MCF 10A (cell line): ENCODE results near the gene HBE1. TPM values are rescaled to one million over a fixed set of nuclear protein-coding genes. Genes with fewer than 3 reads are reported as not detected.
"Not testable (repeated sequence)": the region's sequence is repeated elsewhere in the genome, so short reads cannot be mapped to it uniquely, and the experiment has no call there.

Source experiments
- BruUV-seq: library from RNA; stranded (reverse); fragments of 400-500 nt; replicated peaks from 2 replicates; lab custom pipeline; 2021; lab: Mats Ljungman, UMichigan
- CTCF ChIA-PET: fragments of 300-600 bp; sonication (Branson Sonifier 250); formaldehyde crosslinking; extraction: SDS; loops from one replicate; lab custom pipeline; 2021; ENCODE audit warnings: antibody characterized with exemption, inconsistent platforms; lab: Yijun Ruan, JAX
- POLR2A ChIA-PET: fragments of 300-600, 350-650 bp; sonication (Branson Sonifier 250); formaldehyde crosslinking; extraction: SDS; loops from one replicate; lab custom pipeline; 2020; ENCODE audit warnings: antibody characterized with exemption, inconsistent platforms; lab: Yijun Ruan, JAX
- DNase-seq: peaks from one replicate; pipeline ENCODE4 v3.0.0-alpha.2; 2018; ENCODE audit not compliant: unreplicated experiment
- H3K27ac Mint-ChIP-seq: one replicate; pipeline ENCODE4 v1.8.0; 2022; ENCODE audit warnings: mild to moderate bottlenecking, low read depth, mixed read lengths; ENCODE audit not compliant: unreplicated experiment
- H3K27me3 Mint-ChIP-seq: one replicate; pipeline ENCODE4 v1.8.0; 2022; ENCODE audit warnings: mixed read lengths; ENCODE audit not compliant: insufficient read depth, unreplicated experiment
- H3K36me3 Mint-ChIP-seq: one replicate; pipeline ENCODE4 v1.8.0; 2022; ENCODE audit warnings: mild to moderate bottlenecking, moderate library complexity, mixed read lengths; ENCODE audit not compliant: insufficient read depth, unreplicated experiment
- H3K4me1 Mint-ChIP-seq: one replicate; pipeline ENCODE4 v1.8.0; 2022; ENCODE audit warnings: mixed read lengths; ENCODE audit not compliant: insufficient read depth, unreplicated experiment
- H3K4me3 Mint-ChIP-seq: one replicate; pipeline ENCODE4 v1.8.0; 2022; ENCODE audit warnings: mild to moderate bottlenecking, moderate library complexity, mixed read lengths; ENCODE audit not compliant: unreplicated experiment
- H3K9me3 Mint-ChIP-seq: one replicate; pipeline ENCODE4 v1.8.0; 2022; ENCODE audit warnings: mixed read lengths; ENCODE audit not compliant: unreplicated experiment
- intact Hi-C: fragments of 100-400 bp; cut with micrococcal nuclease; formaldehyde crosslinking; loops from 2 replicates; pipeline ENCODE4 v1.14.1; 2022
- total RNA-seq: library from RNA; stranded (reverse); gene quantifications from 2 replicates; pipeline ENCODE4 v1.2.3, GENCODE V29; 2022
- TF ChIP-seq, protein P1 (sequence below): fragments of 200-600 bp; IDR thresholded peaks from one replicate; pipeline ENCODE4 v1.8.0; 2022; ENCODE audit warnings: antibody characterized with exemption, mild to moderate bottlenecking; ENCODE audit not compliant: unreplicated experiment

The HBE1 gene
- total RNA-seq, 1 experiment from 2014 or later, result not detected

DNA sequence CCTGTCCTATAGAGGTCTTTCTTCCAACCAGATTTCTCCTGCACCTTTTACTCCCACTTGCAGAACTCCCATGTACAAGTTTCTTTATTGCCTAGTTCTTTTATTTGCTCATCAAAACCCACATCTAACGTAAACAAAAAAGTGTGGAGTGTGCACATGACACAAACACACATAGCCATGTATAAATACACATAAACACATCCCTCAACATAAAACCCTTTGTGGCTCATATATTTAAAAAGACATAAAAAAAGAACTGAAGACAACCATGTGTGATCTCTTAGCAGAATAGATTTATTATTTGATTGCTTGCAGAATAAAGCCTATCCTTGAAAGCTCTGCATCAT is 16.9 kb downstream of the HBE1 start:
- BruUV-seq, result no TSS peak
- Mint-ChIP-seq H3K27me3 (peaks cover 22% of the 10 kb centered on the region), H3K36me3 (no peaks in the 10 kb centered on the region), H3K4me3 (no peak overlapping the region), H3K4me1 (peaks cover 12% of the 10 kb centered on the region), H3K9me3 (no peaks in the 10 kb centered on the region), H3K27ac (no peak overlapping the region)
- ChIA-PET CTCF (no interaction called here), POLR2A (no interaction called here)
- intact Hi-C loops, result no loop called here
- no peak for DNase-seq
- TF ChIP-seq, protein P1, sequence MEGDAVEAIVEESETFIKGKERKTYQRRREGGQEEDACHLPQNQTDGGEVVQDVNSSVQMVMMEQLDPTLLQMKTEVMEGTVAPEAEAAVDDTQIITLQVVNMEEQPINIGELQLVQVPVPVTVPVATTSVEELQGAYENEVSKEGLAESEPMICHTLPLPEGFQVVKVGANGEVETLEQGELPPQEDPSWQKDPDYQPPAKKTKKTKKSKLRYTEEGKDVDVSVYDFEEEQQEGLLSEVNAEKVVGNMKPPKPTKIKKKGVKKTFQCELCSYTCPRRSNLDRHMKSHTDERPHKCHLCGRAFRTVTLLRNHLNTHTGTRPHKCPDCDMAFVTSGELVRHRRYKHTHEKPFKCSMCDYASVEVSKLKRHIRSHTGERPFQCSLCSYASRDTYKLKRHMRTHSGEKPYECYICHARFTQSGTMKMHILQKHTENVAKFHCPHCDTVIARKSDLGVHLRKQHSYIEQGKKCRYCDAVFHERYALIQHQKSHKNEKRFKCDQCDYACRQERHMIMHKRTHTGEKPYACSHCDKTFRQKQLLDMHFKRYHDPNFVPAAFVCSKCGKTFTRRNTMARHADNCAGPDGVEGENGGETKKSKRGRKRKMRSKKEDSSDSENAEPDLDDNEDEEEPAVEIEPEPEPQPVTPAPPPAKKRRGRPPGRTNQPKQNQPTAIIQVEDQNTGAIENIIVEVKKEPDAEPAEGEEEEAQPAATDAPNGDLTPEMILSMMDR, result no peak

DNA sequence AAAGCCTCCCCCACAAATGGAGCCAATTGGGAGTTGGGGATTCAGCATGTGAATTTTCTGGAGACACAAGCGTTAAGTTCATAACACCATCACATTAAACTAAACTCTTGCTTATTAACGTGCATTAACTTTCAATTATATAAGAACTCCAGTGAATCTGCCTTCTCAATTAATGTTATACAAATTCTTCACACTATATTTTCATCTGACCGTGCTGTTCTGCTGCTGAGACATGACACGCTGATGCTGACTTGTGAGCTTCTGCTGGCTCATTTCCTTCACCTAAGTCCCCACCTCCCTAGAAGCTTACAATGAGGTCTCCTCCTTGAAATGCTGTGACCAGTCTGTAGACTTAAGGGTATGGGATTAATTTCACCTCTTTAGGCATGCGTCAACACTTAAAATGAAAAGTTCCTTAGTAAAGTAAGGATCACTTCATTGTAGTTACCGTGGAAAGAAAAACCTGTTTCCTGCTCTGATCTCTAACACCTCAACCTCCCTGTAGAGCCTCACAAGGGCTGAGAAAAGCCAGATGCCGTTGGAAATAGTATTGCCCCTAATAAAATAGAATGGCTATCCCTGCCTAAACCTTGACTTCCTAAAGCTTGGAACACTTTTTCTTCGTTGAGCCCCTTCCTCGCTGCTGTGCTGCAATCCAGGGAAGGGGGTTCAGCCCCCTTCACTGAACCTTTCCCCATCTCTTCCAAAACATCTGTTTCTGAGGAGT is 17.4 kb downstream of the HBE1 start:
- CTCF ChIA-PET, result no interaction called here
- intact Hi-C loops, result no loop called here
- peaks cover 12% of the 10 kb centered on the region for H3K4me1 Mint-ChIP-seq
- no peak for DNase-seq
- POLR2A ChIA-PET, result no interaction called here
- H3K36me3 Mint-ChIP-seq, result no peaks in the 10 kb centered on the region
- TF ChIP-seq, protein P1, result no peak
- peaks cover 27% of the 10 kb centered on the region for H3K27me3 Mint-ChIP-seq
- no peaks in the 10 kb centered on the region for H3K9me3 Mint-ChIP-seq
- H3K27ac Mint-ChIP-seq, result no peak overlapping the region
- H3K4me3 Mint-ChIP-seq, result no peak overlapping the region
- no TSS peak for BruUV-seq

DNA sequence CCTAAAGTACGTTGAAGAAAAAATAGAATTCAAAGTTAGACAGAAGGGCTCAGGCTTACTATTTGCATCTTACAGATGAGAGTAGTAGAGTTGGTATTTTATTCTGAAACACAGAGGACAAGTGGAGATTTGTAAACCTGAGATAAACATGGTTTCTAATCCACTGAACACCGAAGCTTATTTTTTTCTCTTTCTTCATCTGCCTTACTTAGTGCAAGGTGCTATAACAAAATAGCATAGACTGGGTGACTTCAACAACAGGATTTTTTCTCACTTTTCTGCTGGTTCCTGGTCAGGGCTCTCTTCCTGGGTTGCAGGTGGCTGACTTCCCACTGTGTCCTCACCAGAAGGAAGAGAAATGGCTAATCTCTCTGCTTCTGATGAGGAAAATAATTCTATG is 18.0 kb downstream of the HBE1 start:
- no peak for DNase-seq
- Mint-ChIP-seq H3K4me1 (peaks cover 12% of the 10 kb centered on the region), H3K27me3 (peaks cover 33% of the 10 kb centered on the region), H3K4me3 (no peak overlapping the region), H3K9me3 (no peaks in the 10 kb centered on the region), H3K36me3 (no peaks in the 10 kb centered on the region), H3K27ac (no peak overlapping the region)
- CTCF ChIA-PET, result no interaction called here
- BruUV-seq, result no TSS peak
- intact Hi-C loops, result no loop called here
- TF ChIP-seq, protein P1, result no peak
- POLR2A ChIA-PET, result no interaction called here

DNA sequence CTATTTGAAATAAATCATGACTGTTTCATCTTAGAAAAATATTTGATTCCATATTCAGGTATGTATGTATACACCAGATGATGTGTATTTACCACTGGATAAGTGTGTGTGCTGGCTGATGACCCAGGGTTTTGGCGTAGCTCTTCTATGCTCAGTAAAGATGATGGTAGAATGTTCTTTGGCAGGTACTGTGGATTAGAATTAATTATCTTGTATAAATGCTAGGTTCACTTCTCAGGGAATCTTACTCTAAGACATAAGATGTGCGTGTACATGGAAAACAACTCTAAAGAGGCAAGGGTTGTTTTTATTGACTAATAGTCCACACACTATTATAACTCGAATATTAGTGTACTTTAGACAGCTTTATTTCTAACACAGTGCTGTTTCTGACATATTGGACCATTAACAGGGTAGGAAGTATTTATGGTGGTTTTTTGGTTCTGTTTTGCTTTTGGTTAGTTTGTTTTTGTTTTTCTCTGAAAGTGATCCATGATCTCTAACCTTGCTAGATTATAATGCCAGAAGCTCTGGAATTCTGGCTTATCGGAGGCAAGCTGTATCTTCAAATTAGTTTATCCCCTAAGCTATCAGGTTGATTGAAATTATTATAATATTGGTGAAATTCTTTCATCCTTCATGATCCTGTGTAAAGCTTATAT is 19.1 kb downstream of the HBE1 start:
- Mint-ChIP-seq H3K4me1 (peaks cover 12% of the 10 kb centered on the region), H3K9me3 (no peaks in the 10 kb centered on the region), H3K27me3 (peaks cover 44% of the 10 kb centered on the region), H3K27ac (no peak overlapping the region), H3K4me3 (no peak overlapping the region), H3K36me3 (no peaks in the 10 kb centered on the region)
- ChIA-PET CTCF (interaction anchor here (0.7 kb wide), 1 partner anchor 132 kb away, joined by 4 read pairs; no protein-coding TSS in a partner anchor), POLR2A (no interaction called here)
- no TSS peak for BruUV-seq
- TF ChIP-seq, protein P1, result no peak
- no peak for DNase-seq
- intact Hi-C loops, result no loop called here

DNA sequence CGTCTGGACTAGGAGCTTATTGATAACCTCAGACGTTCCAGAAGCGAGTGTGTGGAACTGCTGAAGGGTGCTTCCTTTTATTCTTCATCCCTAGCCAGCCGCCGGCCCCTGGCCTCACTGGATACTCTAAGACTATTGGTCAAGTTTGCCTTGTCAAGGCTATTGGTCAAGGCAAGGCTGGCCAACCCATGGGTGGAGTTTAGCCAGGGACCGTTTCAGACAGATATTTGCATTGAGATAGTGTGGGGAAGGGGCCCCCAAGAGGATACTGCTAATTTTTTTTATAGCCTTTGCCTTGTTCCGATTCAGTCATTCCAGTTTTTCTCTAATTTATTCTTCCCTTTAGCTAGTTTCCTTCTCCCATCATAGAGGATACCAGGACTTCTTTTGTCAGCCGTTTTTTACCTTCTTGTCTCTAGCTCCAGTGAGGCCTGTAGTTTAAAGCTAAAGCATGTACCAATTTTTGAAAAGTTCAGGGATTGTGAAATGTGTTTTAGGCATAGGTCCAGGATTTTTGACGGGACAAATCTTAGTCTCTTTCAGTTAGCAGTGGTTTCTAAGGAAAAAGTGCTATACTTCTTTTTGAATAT is 19.8 kb downstream of the HBE1 start, which contains the start of gene HBG1:
Gene HBG1 (minus strand): TSS at position 51 of the 590 bp plus-strand sequence. CDS start 53 bp downstream, outside the sequence.
- peaks cover 52% of the 10 kb centered on the region for H3K27me3 Mint-ChIP-seq
- CTCF ChIA-PET, H3K4me1 Mint-ChIP-seq, H3K9me3 Mint-ChIP-seq, H3K27ac Mint-ChIP-seq, H3K36me3 Mint-ChIP-seq, DNase-seq, H3K4me3 Mint-ChIP-seq, POLR2A ChIA-PET, BruUV-seq, intact Hi-C loops: not testable (repeated sequence)

DNA sequence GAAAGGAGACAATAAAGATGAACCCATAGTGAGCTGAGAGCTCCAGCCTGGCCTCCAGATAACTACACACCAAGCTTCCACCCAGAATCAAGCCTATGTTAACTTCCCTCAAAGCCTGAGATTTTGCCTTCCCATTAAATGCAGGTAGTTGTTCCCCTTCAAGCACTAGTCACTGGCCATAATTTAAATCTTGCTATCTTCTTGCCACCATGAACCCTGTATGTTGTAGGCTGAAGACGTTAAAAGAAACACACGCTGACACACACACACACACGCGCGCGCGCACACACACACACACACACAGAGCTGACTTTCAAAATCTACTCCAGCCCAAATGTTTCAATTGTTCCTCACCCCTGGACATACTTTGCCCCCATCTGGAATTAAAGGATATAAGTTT is 21.2 kb downstream of the HBE1 start:
- peaks cover 56% of the 10 kb centered on the region for H3K27me3 Mint-ChIP-seq
- H3K27ac Mint-ChIP-seq, H3K36me3 Mint-ChIP-seq, POLR2A ChIA-PET, H3K4me1 Mint-ChIP-seq, H3K9me3 Mint-ChIP-seq, H3K4me3 Mint-ChIP-seq, intact Hi-C loops, DNase-seq, BruUV-seq: not testable (repeated sequence)
- CTCF ChIA-PET, result interaction anchor here (0.7 kb wide), 1 partner anchor 10 kb away, joined by 4 read pairs; no protein-coding TSS in a partner anchor
